Measurements from ENCODE around the gene PIP5K1B. TPM values are rescaled to one million over a fixed set of nuclear protein-coding genes. Genes with fewer than 3 reads are reported as not detected.

The PIP5K1B gene
- total RNA-seq, 1 experiment from 2014 or later, result 2.5 TPM

DNA sequence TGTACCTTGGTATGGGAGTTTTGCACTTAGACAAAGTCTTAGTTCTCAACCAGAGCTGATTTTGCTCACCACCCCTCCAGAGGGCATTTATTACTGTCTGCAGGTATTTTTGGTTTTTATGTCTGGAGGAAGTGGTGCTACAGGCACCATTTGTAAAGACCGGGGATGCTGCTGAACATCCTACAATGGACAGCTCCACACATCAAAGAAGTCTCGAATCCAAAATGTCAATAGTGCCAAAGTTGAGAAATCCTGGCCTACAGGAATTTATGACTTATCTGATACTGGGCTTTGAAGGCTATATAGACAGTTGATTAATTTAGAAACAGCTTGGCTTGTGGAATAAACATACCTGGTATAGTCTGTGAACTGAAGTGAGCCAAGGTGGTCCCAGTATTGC, 137.5 kb downstream of the PIP5K1B start:
- no peak overlapping the region for H2BK20ac ChIP-seq (ENCODE audit: low read depth, low read length, poor library complexity, severe bottlenecking)
- H4K5ac ChIP-seq (ENCODE audit: insufficient read length, low read depth, low read length), result no peak overlapping the region
- no peak overlapping the region for H3K23ac ChIP-seq (ENCODE audit: insufficient read length, low read depth, low read length)
- Mint-ChIP-seq H3K4me3 (no peak overlapping the region), H3K27ac (no peak overlapping the region; a peak in 1 of 7 replicates), H3K4me1 (peaks cover 6 to 9% of the 10 kb centered on the region in 2 experiments), H3K9me3 (no peaks in the 10 kb centered on the region; a peak in 1 of 5 replicates), H3K27me3 (ENCODE audit: low read depth) (no peaks in the 10 kb centered on the region; the same call in 1 of the 2 replicates), H3K36me3 (ENCODE audit: insufficient read depth in 1 of 3, low read depth in 3 of 3) (no peaks in the 10 kb centered on the region)
- H3K9me3 ChIP-seq (ENCODE audit: control insufficient read depth, low read depth, low read length), result no peaks in the 10 kb centered on the region
- no peaks in the 10 kb centered on the region for H3K79me2 ChIP-seq (ENCODE audit: insufficient read depth, low read length)
- no peak overlapping the region for H3K18ac ChIP-seq (ENCODE audit: insufficient read length, low read depth, low read length)
- H2BK15ac ChIP-seq (ENCODE audit: low read depth, low read length), result no peak overlapping the region
- no peak overlapping the region for H2AFZ ChIP-seq (ENCODE audit: low read length)
- H2AK5ac ChIP-seq (ENCODE audit: insufficient read length, low read length), result no peak overlapping the region
- no peaks in the 10 kb centered on the region for H3K27me3 ChIP-seq (ENCODE audit: insufficient read depth, low read length)
- H4K20me1 ChIP-seq (ENCODE audit: control insufficient read depth, insufficient read depth, insufficient read length), result no peaks in the 10 kb centered on the region
- no peak for TF ChIP-seq CTCF (conservative IDR thresholded peaks at IDR 0.05)
- no peak overlapping the region for H3K9ac ChIP-seq (ENCODE audit: extremely low read depth, insufficient read length, low read length)
- H3K4me2 ChIP-seq (ENCODE audit: insufficient read depth, insufficient read length, low read length), result no peak overlapping the region
- H3K56ac ChIP-seq (ENCODE audit: insufficient read length, low read depth, low read length), result no peak overlapping the region
- no peak overlapping the region for H3T11ph ChIP-seq (ENCODE audit: low read length)
- H2BK120ac ChIP-seq (ENCODE audit: low read depth, low read length, poor library complexity, severe bottlenecking), result no peak overlapping the region
- no peak overlapping the region for H2BK5ac ChIP-seq (ENCODE audit: insufficient read length, low read length)
- no peaks in the 10 kb centered on the region for H3K79me1 ChIP-seq (ENCODE audit: insufficient read depth, low read depth, low read length, poor library complexity, severe bottlenecking)
- H3K14ac ChIP-seq (ENCODE audit: insufficient read depth, low read length), result no peak overlapping the region
- no peak for DNase-seq
- H2BK12ac ChIP-seq (ENCODE audit: insufficient read length, low read depth, low read length), result no peak overlapping the region
- no peak overlapping the region for H4K91ac ChIP-seq (ENCODE audit: insufficient read length, low read depth, low read length)
- H3K27ac ChIP-seq (ENCODE audit: insufficient read length, low read depth, low read length), result no peak overlapping the region
- no peaks in the 10 kb centered on the region for H3K4me1 ChIP-seq (ENCODE audit: insufficient read depth, low read length)
- no peak overlapping the region for H4K8ac ChIP-seq (replicated peaks; ENCODE audit: insufficient read length, low read depth, low read length)
- WGBS (ENCODE audit: extremely low coverage, insufficient read length, low lambda C conversion rate), result no CpG with 5 or more reads among the region's 2 CpGs
- H3K4ac ChIP-seq (ENCODE audit: low read depth, low read length), result no peak overlapping the region
- H3K23me2 ChIP-seq (ENCODE audit: insufficient read length, low read depth, low read length, poor library complexity, severe bottlenecking), result no peaks in the 10 kb centered on the region
